A549 (cell line): ENCODE results near the gene MERTK. TPM values are rescaled to one million over a fixed set of nuclear protein-coding genes. Genes with fewer than 3 reads are reported as not detected.

Source experiments
- ATAC-seq, 2 experiments: fragments of 200-7000 bp in 1 of 2; fragments of >200 bp in 1 of 2; cut with Nextera tagmentation in 1 of 2; cut with Tn5 transposase in 1 of 2; 3 replicates each; pipeline versions ENCODE4 v1.8.0 to v1.9.1; 2018 to 2020; ENCODE audit warnings: mild to moderate bottlenecking in 1 of 2, moderate library complexity in 1 of 2
- CTCF ChIA-PET: fragments of 300-600 bp; sonication (Branson Sonifier 250); formaldehyde crosslinking; extraction: SDS; loops from one replicate; lab custom pipeline; 2021; ENCODE audit warnings: antibody characterized with exemption, inconsistent platforms; lab: Yijun Ruan, JAX
- POLR2A ChIA-PET: fragments of 350-600 bp; formaldehyde crosslinking; extraction: SDS; loops from one replicate; lab custom pipeline; 2021; ENCODE audit warnings: antibody characterized with exemption, inconsistent platforms; lab: Yijun Ruan, JAX
- DNase-seq, 2 experiments: peaks; one replicate each; pipeline versions ENCODE4 v3.0.0 to v3.0.0-alpha.2; 2011 to 2016; ENCODE audit warnings: low read depth in 1 of 2, low spot score in 1 of 2
- FAIRE-seq: peaks from 2 replicates; lab custom pipeline; 2011; peaks lifted over from hg19 to GRCh38; lab: Jason Lieb, UNC
- H3K27ac ChIP-seq, 2 experiments: fragments of >200 bp; sonication (Bioruptor Twin); formaldehyde crosslinking; 3 replicates each; pipeline ENCODE4 v1.5.1; 2016 to 2017
- H3K4me1 ChIP-seq: fragments of >200 bp; sonication (Bioruptor Twin); formaldehyde crosslinking; 3 replicates; pipeline ENCODE4 v1.6.1; 2016
- H3K4me2 ChIP-seq: fragments of >200 bp; sonication (Bioruptor Twin); formaldehyde crosslinking; 3 replicates; pipeline ENCODE4 v1.6.1; 2016
- H3K4me3 ChIP-seq: fragments of >200 bp; sonication (Bioruptor Twin); formaldehyde crosslinking; 3 replicates; pipeline ENCODE4 v1.5.1; 2016
- H3K9me3 ChIP-seq: fragments of >200 bp; sonication (Bioruptor Twin); formaldehyde crosslinking; 3 replicates; pipeline ENCODE4 v1.6.1; 2016
- CBX2 ChIP-seq: fragments of 200-600 bp; sonication (generic); IDR thresholded peaks from 2 replicates; pipeline ENCODE4 v1.6.1; 2016; ENCODE audit warnings: low read depth, mild to moderate bottlenecking, borderline replicate concordance
- EHMT2 ChIP-seq: fragments of 200-600 bp; sonication (generic); IDR thresholded peaks from 2 replicates; pipeline ENCODE4 v1.6.1; 2016; ENCODE audit warnings: antibody characterized with exemption, low read depth, mild to moderate bottlenecking, moderate library complexity
- ELK1 ChIP-seq: fragments of 150-350 bp; IDR thresholded peaks from 2 replicates; pipeline ENCODE4 v1.6.1; 2014; ENCODE audit warnings: low read depth, mild to moderate bottlenecking, low read length
- FOSB ChIP-seq: fragments of 250-450 bp; sonication (Bioruptor Pico); IDR thresholded peaks from 2 replicates; pipeline ENCODE4 v1.5.0; 2020; ENCODE audit warnings: mild to moderate bottlenecking, moderate library complexity
- FOSL2 ChIP-seq, 2 experiments: fragments of 450-650 bp in 1 of 2; fragments of >200 bp in 1 of 2; sonication (Bioruptor Twin) in 1 of 2; formaldehyde crosslinking; IDR thresholded peaks; 2 replicates each; pipeline versions ENCODE4 v1.5.0 to v1.6.1; 2016 to 2020; ENCODE audit warnings: mild to moderate bottlenecking in 1 of 2, moderate library complexity in 1 of 2
- FOXS1 ChIP-seq: fragments of 250-450 bp; sonication (Bioruptor Pico); IDR thresholded peaks from 2 replicates; pipeline ENCODE4 v1.5.0; 2020; ENCODE audit warnings: mild to moderate bottlenecking, moderate library complexity
- GATA3 ChIP-seq: IDR thresholded peaks from 2 replicates; pipeline ENCODE4 v1.6.1; 2012; ENCODE audit warnings: borderline replicate concordance
- HDAC2 ChIP-seq: fragments of 200-600 bp; sonication (generic); IDR thresholded peaks from 2 replicates; pipeline ENCODE4 v1.6.1; 2016
- HEYL ChIP-seq: fragments of 250-450 bp; sonication (Bioruptor Pico); IDR thresholded peaks from 2 replicates; pipeline ENCODE4 v1.8.0; 2021; ENCODE audit warnings: mild to moderate bottlenecking, moderate library complexity
- MAFK ChIP-seq: fragments of 450-650 bp; IDR thresholded peaks from 2 replicates; pipeline ENCODE4 v1.6.1; 2014; ENCODE audit not compliant: partially characterized antibody
- MAX ChIP-seq: IDR thresholded peaks from 2 replicates; pipeline ENCODE4 v1.6.1; 2012
- MYC ChIP-seq: IDR thresholded peaks from 2 replicates; pipeline ENCODE4 v1.6.1; 2012; ENCODE audit warnings: mild to moderate bottlenecking, inconsistent platforms, low read length, improper control_type of control experiment, borderline replicate concordance
- RARB ChIP-seq: fragments of 250-450 bp; sonication (Bioruptor Pico); IDR thresholded peaks from 2 replicates; pipeline ENCODE4 v1.8.0; 2021; ENCODE audit warnings: mild to moderate bottlenecking, moderate library complexity
- RFX5 ChIP-seq: fragments of 450-650 bp; IDR thresholded peaks from 2 replicates; pipeline ENCODE4 v1.7.1; 2014; ENCODE audit warnings: antibody characterized with exemption, mild to moderate bottlenecking, moderate library complexity
- SMC3 ChIP-seq: fragments of >200 bp; sonication (Bioruptor Twin); formaldehyde crosslinking; IDR thresholded peaks from 3 replicates; pipeline ENCODE4 v1.6.1; 2018; ENCODE audit warnings: inconsistent platforms
- SREBF2 ChIP-seq: fragments of 450-650 bp; IDR thresholded peaks from 2 replicates; pipeline ENCODE4 v1.6.1; 2014; ENCODE audit warnings: mild to moderate bottlenecking, moderate library complexity
- TFCP2L1 ChIP-seq: fragments of 250-450 bp; sonication (Bioruptor Pico); IDR thresholded peaks from 2 replicates; pipeline ENCODE4 v1.5.0; 2021; ENCODE audit warnings: mild to moderate bottlenecking
- TP53 ChIP-seq: fragments of 250-450 bp; sonication (Bioruptor Pico); IDR thresholded peaks from 2 replicates; pipeline ENCODE4 v1.5.0; 2021; ENCODE audit warnings: mild to moderate bottlenecking, moderate library complexity
- ZFP36 ChIP-seq: fragments of 450-650 bp; IDR thresholded peaks from 2 replicates; pipeline ENCODE4 v1.6.1; 2014; ENCODE audit warnings: borderline replicate concordance; ENCODE audit not compliant: partially characterized antibody
- ZNF302 ChIP-seq: fragments of 250-450 bp; sonication (Bioruptor Pico); IDR thresholded peaks from 2 replicates; pipeline ENCODE4 v1.9.0; 2021; ENCODE audit warnings: inconsistent platforms, mild to moderate bottlenecking, moderate library complexity
- ZSCAN20 ChIP-seq: fragments of 250-450 bp; sonication (Bioruptor Pico); IDR thresholded peaks from 2 replicates; pipeline ENCODE4 v1.8.0; 2022; ENCODE audit warnings: mild to moderate bottlenecking, moderate library complexity
- WGBS: methylation state at CpG from one replicate; pipeline ENCODE4 v1.1.6; 2017; ENCODE audit errors: missing lambda C conversion rate; 5-methylcytosine and 5-hydroxymethylcytosine counted together
- polyA plus RNA-seq, 4 experiments: library from polyadenylated mRNA; depleted of rRNA in 3 of 4; stranded (reverse); fragments of >200 nt; fragmentation: RNase III in 1 of 4; extraction: RNeasy Plus Mini Kit Qiagen cat#74134 plus additional on column Dnase treatment in 1 of 4; gene quantifications; 2 replicates in 3 of 4; 3 replicates in 1 of 4; pipeline ENCODE4 v1.2.3, GENCODE V29; 2011 to 2017
- TF ChIP-seq, protein P1 (sequence below): fragments of 200-600 bp; sonication (generic); IDR thresholded peaks from 2 replicates; pipeline ENCODE4 v1.6.1; 2016; ENCODE audit warnings: antibody characterized with exemption, mild to moderate bottlenecking, moderate library complexity
- TF ChIP-seq, protein P2 (sequence below): IDR thresholded peaks from 2 replicates; pipeline ENCODE4 v1.6.1; 2012; ENCODE audit warnings: low read depth, borderline replicate concordance

Gene MERTK
- polyA plus RNA-seq, 2 of the 4 experiments (the other 2 are of a cell fraction): 1.4 to 4.0 TPM

DNA sequence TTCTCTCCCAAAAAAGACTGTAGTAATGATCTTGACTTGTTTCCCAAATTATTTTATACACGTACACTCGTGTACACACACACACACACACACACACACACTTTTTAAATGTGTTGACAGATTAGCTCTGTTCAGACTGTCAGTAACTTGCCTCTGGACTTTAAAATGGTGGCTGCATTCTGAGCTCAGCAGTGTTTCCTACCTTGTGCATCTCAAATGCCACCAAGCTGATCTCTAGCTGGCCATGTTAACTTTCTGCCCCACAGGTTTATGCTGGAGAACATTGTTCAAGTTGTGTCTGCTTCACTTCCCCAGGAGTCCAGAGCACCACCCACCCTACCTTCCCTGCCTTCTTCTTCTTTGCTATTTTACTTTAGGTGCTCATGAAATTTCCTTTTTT lies 83.3 kb downstream of the MERTK start:
- Histone ChIP-seq H3K4me2 (no peak overlapping the region), H3K4me3 (no peak overlapping the region), H3K9me3 (no peaks in the 10 kb centered on the region; the same call in 2 of the 3 replicates), H3K4me1 (no peaks in the 10 kb centered on the region), H3K27ac (no peak overlapping the region)
- FAIRE-seq (no peak), DNase-seq (no peak), ATAC-seq (no peak)
- 90% methylated on average over 2 of the region's 2 CpGs for WGBS
- POLR2A ChIA-PET: no interaction called here
- TF ChIP-seq, protein P1, sequence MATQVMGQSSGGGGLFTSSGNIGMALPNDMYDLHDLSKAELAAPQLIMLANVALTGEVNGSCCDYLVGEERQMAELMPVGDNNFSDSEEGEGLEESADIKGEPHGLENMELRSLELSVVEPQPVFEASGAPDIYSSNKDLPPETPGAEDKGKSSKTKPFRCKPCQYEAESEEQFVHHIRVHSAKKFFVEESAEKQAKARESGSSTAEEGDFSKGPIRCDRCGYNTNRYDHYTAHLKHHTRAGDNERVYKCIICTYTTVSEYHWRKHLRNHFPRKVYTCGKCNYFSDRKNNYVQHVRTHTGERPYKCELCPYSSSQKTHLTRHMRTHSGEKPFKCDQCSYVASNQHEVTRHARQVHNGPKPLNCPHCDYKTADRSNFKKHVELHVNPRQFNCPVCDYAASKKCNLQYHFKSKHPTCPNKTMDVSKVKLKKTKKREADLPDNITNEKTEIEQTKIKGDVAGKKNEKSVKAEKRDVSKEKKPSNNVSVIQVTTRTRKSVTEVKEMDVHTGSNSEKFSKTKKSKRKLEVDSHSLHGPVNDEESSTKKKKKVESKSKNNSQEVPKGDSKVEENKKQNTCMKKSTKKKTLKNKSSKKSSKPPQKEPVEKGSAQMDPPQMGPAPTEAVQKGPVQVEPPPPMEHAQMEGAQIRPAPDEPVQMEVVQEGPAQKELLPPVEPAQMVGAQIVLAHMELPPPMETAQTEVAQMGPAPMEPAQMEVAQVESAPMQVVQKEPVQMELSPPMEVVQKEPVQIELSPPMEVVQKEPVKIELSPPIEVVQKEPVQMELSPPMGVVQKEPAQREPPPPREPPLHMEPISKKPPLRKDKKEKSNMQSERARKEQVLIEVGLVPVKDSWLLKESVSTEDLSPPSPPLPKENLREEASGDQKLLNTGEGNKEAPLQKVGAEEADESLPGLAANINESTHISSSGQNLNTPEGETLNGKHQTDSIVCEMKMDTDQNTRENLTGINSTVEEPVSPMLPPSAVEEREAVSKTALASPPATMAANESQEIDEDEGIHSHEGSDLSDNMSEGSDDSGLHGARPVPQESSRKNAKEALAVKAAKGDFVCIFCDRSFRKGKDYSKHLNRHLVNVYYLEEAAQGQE: no peak
- TF ChIP-seq TP53 (CRISPR knock-in tag): no peak
- TF ChIP-seq SMC3: no peak
- CTCF ChIA-PET: no interaction called here

DNA sequence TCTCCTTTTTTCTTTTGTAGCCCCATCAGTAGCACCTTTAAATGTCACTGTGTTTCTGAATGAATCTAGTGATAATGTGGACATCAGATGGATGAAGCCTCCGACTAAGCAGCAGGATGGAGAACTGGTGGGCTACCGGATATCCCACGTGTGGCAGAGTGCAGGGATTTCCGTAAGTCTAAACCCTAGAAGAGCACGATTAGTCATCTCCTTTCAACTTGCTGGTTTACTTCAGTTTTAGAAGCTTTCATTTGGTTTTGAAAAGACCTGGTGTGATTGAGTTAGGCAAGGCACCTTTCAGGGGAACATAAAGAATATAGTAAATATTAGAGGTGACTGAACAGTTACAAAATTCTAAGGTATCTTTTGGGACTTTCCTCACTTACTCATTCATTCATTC lies 84.4 kb downstream of the MERTK start:
- CTCF ChIA-PET: interaction anchor here (1.0 kb wide), 1 partner anchor 46 kb away, joined by 3 read pairs; no protein-coding TSS in a partner anchor
- Histone ChIP-seq H3K4me3 (no peak overlapping the region), H3K4me2 (no peak overlapping the region), H3K9me3 (no peaks in the 10 kb centered on the region; the same call in 2 of the 3 replicates), H3K4me1 (no peaks in the 10 kb centered on the region), H3K27ac (no peak overlapping the region)
- POLR2A ChIA-PET: no interaction called here
- no peak for TF ChIP-seq ZNF302 (CRISPR knock-in tag)
- TF ChIP-seq ZSCAN20: no peak
- TF ChIP-seq GATA3: no peak
- no peak for TF ChIP-seq HEYL (CRISPR knock-in tag)
- no peak for TF ChIP-seq ELK1
- no peak for TF ChIP-seq RARB (CRISPR knock-in tag)
- no peak for TF ChIP-seq HDAC2
- TF ChIP-seq SREBF2: no peak
- TF ChIP-seq MAX: no peak
- TF ChIP-seq TFCP2L1 (CRISPR knock-in tag): no peak
- TF ChIP-seq FOSB (CRISPR knock-in tag): no peak
- DNase-seq (no peak), ATAC-seq (no peak), FAIRE-seq (no peak)
- WGBS: 83% methylated on average over 5 of the region's 5 CpGs

DNA sequence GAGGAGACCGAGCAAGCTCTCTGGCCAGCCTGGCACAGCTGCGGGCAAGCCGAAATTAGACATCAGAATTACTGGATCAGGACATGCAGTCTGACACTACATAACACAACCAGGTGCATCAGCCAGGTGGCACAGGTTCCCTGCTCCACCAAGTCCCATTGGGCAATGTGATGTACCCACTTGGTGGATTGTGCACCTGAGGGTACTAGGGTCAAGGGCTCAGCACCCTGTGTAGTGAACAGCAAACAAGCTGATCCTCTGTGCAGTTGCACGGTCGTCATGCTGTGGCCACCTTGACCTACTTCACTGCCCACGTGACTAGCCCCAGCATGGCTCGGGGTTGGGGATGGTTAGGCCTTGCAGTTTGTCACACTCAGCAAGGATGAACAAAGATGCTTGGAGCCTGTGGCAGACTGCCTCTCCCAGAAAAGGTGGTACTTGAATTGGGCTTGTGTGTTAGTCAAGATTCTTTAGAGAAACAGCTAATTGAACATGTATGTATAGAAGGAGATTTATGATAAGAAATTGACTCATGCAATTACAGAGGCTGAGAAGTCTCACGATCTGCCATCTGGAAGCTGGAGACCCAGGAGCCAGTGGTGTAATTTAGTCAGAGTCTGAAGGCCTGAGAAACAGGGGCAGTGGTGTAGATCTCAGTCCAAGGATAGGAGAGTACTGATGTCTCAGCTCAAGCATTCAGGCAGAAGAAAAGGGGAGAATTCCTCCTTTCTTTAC lies 85.2 kb downstream of the MERTK start:
- ChIA-PET POLR2A (no interaction called here), CTCF (interaction anchor here (0.7 to 1.0 kb wide), 2 partner anchors 18 to 47 kb away, joined by 3 read pairs; no protein-coding TSS in a partner anchor)
- WGBS: 77% methylated on average over 8 of the region's 8 CpGs
- Histone ChIP-seq H3K9me3 (no peaks in the 10 kb centered on the region), H3K4me2 (no peak overlapping the region), H3K4me1 (no peaks in the 10 kb centered on the region), H3K4me3 (no peak overlapping the region), H3K27ac (no peak overlapping the region)
- FAIRE-seq: no peak
- TF ChIP-seq ZFP36 (no peak), MAX (no peak), CBX2 (no peak), FOXS1 (no peak), SREBF2 (no peak), EHMT2 (no peak), MAFK (no peak), TFCP2L1 (CRISPR knock-in tag) (no peak), FOSB (CRISPR knock-in tag) (no peak), MYC (no peak), FOSL2 (IDR thresholded peaks at IDR 0.05) (no peak), FOSL2 (CRISPR knock-in tag; IDR thresholded peaks at IDR 0.05) (no peak), HEYL (CRISPR knock-in tag) (no peak), RFX5 (no peak)
- TF ChIP-seq, protein P2, sequence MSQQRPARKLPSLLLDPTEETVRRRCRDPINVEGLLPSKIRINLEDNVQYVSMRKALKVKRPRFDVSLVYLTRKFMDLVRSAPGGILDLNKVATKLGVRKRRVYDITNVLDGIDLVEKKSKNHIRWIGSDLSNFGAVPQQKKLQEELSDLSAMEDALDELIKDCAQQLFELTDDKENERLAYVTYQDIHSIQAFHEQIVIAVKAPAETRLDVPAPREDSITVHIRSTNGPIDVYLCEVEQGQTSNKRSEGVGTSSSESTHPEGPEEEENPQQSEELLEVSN: no peak
- TF ChIP-seq, protein P1: no peak
- no peak for ATAC-seq
- no peak for DNase-seq
